Astrocyte (in vitro differentiated cells and primary cell): Measurements from ENCODE around the gene CASP3. TPM values are rescaled to one million over a fixed set of nuclear protein-coding genes. Genes with fewer than 3 reads are reported as not detected.
A peak's percentile ranks its signal among the peaks of the same experiment; 100 is the strongest.

Experiments
- DNase-seq: peaks from one replicate; pipeline ENCODE4 v3.0.0-alpha.2; 2010; ENCODE audit warnings: low read depth
- FAIRE-seq: peaks from 2 replicates; lab custom pipeline; 2011; peaks lifted over from hg19 to GRCh38; lab: Jason Lieb, UNC
- H2AFZ ChIP-seq: 2 replicates; pipeline ENCODE4 v1.6.0; 2012; ENCODE audit warnings: low read depth, low read length, inconsistent platforms
- H3K27ac ChIP-seq: 2 replicates; pipeline ENCODE4 v1.5.1; 2011; ENCODE audit warnings: low read depth, low read length, inconsistent platforms
- H3K27me3 ChIP-seq: 2 replicates; pipeline ENCODE4 v1.6.0; 2011; ENCODE audit warnings: low read length, inconsistent platforms; ENCODE audit not compliant: insufficient read depth
- H3K36me3 ChIP-seq: 2 replicates; pipeline ENCODE4 v1.5.1; 2011; ENCODE audit warnings: low read length, inconsistent platforms; ENCODE audit not compliant: insufficient read depth
- H3K4me1 ChIP-seq: 2 replicates; pipeline ENCODE4 v1.5.1; 2011; ENCODE audit warnings: low read length, inconsistent platforms; ENCODE audit not compliant: insufficient read depth
- H3K4me2 ChIP-seq: 2 replicates; pipeline ENCODE4 v1.6.0; 2012; ENCODE audit warnings: low read length, inconsistent platforms
- H3K4me3 ChIP-seq: 2 replicates; pipeline ENCODE4 v1.5.1; 2011; ENCODE audit warnings: low read depth, mild to moderate bottlenecking, low read length, inconsistent platforms; ENCODE audit not compliant: insufficient read depth
- H3K79me2 ChIP-seq: 2 replicates; pipeline ENCODE4 v1.6.0; 2012; ENCODE audit warnings: mild to moderate bottlenecking, low read length, inconsistent platforms; ENCODE audit not compliant: insufficient read depth
- H3K9ac ChIP-seq: 2 replicates; pipeline ENCODE4 v1.6.0; 2012; ENCODE audit warnings: mild to moderate bottlenecking, low read length, inconsistent platforms
- H3K9me3 ChIP-seq: 2 replicates; pipeline ENCODE4 v1.5.1; 2012; ENCODE audit warnings: low read depth, mild to moderate bottlenecking, low read length, inconsistent platforms; ENCODE audit not compliant: insufficient read depth
- H4K20me1 ChIP-seq: 2 replicates; pipeline ENCODE4 v1.6.0; 2012; ENCODE audit warnings: low read length, inconsistent platforms; ENCODE audit not compliant: insufficient read depth
- H3K27ac Mint-ChIP-seq: one replicate; pipeline ENCODE4 v1.8.0; 2021; ENCODE audit warnings: mild to moderate bottlenecking, mixed read lengths; ENCODE audit not compliant: unreplicated experiment
- H3K27me3 Mint-ChIP-seq: one replicate; pipeline ENCODE4 v1.8.0; 2021; ENCODE audit warnings: low read depth, mixed read lengths; ENCODE audit not compliant: unreplicated experiment
- H3K36me3 Mint-ChIP-seq: one replicate; pipeline ENCODE4 v1.8.0; 2021; ENCODE audit warnings: low read depth, mixed read lengths; ENCODE audit not compliant: unreplicated experiment
- H3K4me1 Mint-ChIP-seq: one replicate; pipeline ENCODE4 v1.8.0; 2021; ENCODE audit warnings: low read depth, mixed read lengths; ENCODE audit not compliant: unreplicated experiment
- H3K4me3 Mint-ChIP-seq: one replicate; pipeline ENCODE4 v1.8.0; 2021; ENCODE audit warnings: mild to moderate bottlenecking, moderate library complexity, mixed read lengths; ENCODE audit not compliant: unreplicated experiment
- H3K9me3 Mint-ChIP-seq: one replicate; pipeline ENCODE4 v1.8.0; 2021; ENCODE audit warnings: mild to moderate bottlenecking, mixed read lengths; ENCODE audit not compliant: unreplicated experiment
- EZH2 ChIP-seq: IDR thresholded peaks from 2 replicates; pipeline ENCODE4 v1.6.1; 2012; ENCODE audit warnings: mild to moderate bottlenecking, low read length, inconsistent platforms; ENCODE audit not compliant: insufficient read depth
- total RNA-seq: library from RNA; stranded (reverse); gene quantifications from 2 replicates; pipeline ENCODE4 v1.2.1, GENCODE V29; 2021
- TF ChIP-seq, protein P1 (sequence below): IDR thresholded peaks from 2 replicates; pipeline ENCODE4 v1.5.1; 2011; ENCODE audit warnings: low read depth, mild to moderate bottlenecking, inconsistent platforms, low read length, moderate library complexity; ENCODE audit not compliant: insufficient read depth

Gene CASP3
- total RNA-seq, 1 donor from 2014 or later, result 44.8 TPM

GRCh38 chr4:184643731-184644130, 5.5 kb downstream of the CASP3 start:
- no peak for FAIRE-seq
- H3K4me2 ChIP-seq, result no peak overlapping the region
- DNase-seq, result no peak
- no peak overlapping the region for H2AFZ ChIP-seq
- H3K27me3 ChIP-seq, result no peaks in the 10 kb centered on the region
- no peak for TF ChIP-seq EZH2
- TF ChIP-seq, protein P1, sequence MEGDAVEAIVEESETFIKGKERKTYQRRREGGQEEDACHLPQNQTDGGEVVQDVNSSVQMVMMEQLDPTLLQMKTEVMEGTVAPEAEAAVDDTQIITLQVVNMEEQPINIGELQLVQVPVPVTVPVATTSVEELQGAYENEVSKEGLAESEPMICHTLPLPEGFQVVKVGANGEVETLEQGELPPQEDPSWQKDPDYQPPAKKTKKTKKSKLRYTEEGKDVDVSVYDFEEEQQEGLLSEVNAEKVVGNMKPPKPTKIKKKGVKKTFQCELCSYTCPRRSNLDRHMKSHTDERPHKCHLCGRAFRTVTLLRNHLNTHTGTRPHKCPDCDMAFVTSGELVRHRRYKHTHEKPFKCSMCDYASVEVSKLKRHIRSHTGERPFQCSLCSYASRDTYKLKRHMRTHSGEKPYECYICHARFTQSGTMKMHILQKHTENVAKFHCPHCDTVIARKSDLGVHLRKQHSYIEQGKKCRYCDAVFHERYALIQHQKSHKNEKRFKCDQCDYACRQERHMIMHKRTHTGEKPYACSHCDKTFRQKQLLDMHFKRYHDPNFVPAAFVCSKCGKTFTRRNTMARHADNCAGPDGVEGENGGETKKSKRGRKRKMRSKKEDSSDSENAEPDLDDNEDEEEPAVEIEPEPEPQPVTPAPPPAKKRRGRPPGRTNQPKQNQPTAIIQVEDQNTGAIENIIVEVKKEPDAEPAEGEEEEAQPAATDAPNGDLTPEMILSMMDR, result no peak
- H3K9me3 Mint-ChIP-seq, result no peaks in the 10 kb centered on the region
- H3K4me3 Mint-ChIP-seq, result no peak overlapping the region
- H3K27ac Mint-ChIP-seq, result peak overlapping the region; percentile 10
- H3K36me3 Mint-ChIP-seq, result peaks cover 10% of the 10 kb centered on the region
- peaks cover 89% of the 10 kb centered on the region for H3K79me2 ChIP-seq
- peak overlapping the region; percentile 64 for H3K9ac ChIP-seq
- H4K20me1 ChIP-seq, result peaks cover 44% of the 10 kb centered on the region
- H3K27me3 Mint-ChIP-seq, result no peaks in the 10 kb centered on the region
- no peaks in the 10 kb centered on the region for H3K9me3 ChIP-seq
- H3K4me1 Mint-ChIP-seq, result peaks cover 21% of the 10 kb centered on the region
- H3K36me3 ChIP-seq, result peaks cover 14% of the 10 kb centered on the region
- H3K27ac ChIP-seq, result peak overlapping the region; percentile 95
- peaks cover 25% of the 10 kb centered on the region for H3K4me1 ChIP-seq
- no peak overlapping the region for H3K4me3 ChIP-seq

- DNase-seq, result no peak
- TF ChIP-seq EZH2, result no peak
- TF ChIP-seq, protein P1, result no peak
- Histone ChIP-seq H3K36me3 (peaks cover 28% of the 10 kb centered on the region), H3K27me3 (no peaks in the 10 kb centered on the region), H3K9ac (no peak overlapping the region), H3K4me3 (no peak overlapping the region), H3K79me2 (peaks cover 76% of the 10 kb centered on the region), H3K4me2 (no peak overlapping the region), H3K4me1 (peaks cover 10% of the 10 kb centered on the region), H2AFZ (no peak overlapping the region), H3K27ac (no peak overlapping the region), H3K9me3 (no peaks in the 10 kb centered on the region), H4K20me1 (peaks cover 29% of the 10 kb centered on the region)
- H3K9me3 Mint-ChIP-seq, result no peaks in the 10 kb centered on the region
- no peak overlapping the region for H3K27ac Mint-ChIP-seq
- H3K4me3 Mint-ChIP-seq, result no peak overlapping the region
- H3K36me3 Mint-ChIP-seq, result peaks cover 15% of the 10 kb centered on the region
- H3K27me3 Mint-ChIP-seq, result no peaks in the 10 kb centered on the region
- FAIRE-seq, result no peak
- peaks cover 13% of the 10 kb centered on the region for H3K4me1 Mint-ChIP-seq
These were observed 7.8 kb downstream of the CASP3 start for GRCh38 chr4:184641451-184641850.

- H3K9ac ChIP-seq, result no peak overlapping the region
These were observed 8.2 kb downstream of the CASP3 start for GRCh38 chr4:184641022-184641421.

More at GRCh38 chr4:184641022-184641421, 8.2 kb downstream of the CASP3 start:
- H3K36me3 ChIP-seq, result peaks cover 32% of the 10 kb centered on the region
- H3K36me3 Mint-ChIP-seq, result peaks cover 16% of the 10 kb centered on the region
- H3K4me3 ChIP-seq, result no peak overlapping the region
- no peak for DNase-seq
- no peak for TF ChIP-seq EZH2
- TF ChIP-seq, protein P1, result no peak
- H3K4me2 ChIP-seq, result no peak overlapping the region
- H3K27ac Mint-ChIP-seq, result no peak overlapping the region
- H3K27me3 Mint-ChIP-seq, result no peaks in the 10 kb centered on the region
- peaks cover 33% of the 10 kb centered on the region for H4K20me1 ChIP-seq
- H3K79me2 ChIP-seq, result peaks cover 72% of the 10 kb centered on the region
- no peak overlapping the region for H2AFZ ChIP-seq
- H3K9me3 ChIP-seq, result no peaks in the 10 kb centered on the region
- no peaks in the 10 kb centered on the region for H3K27me3 ChIP-seq
- peaks cover 10% of the 10 kb centered on the region for H3K4me1 ChIP-seq
- no peak for FAIRE-seq
- no peak overlapping the region for H3K4me3 Mint-ChIP-seq
- peaks cover 9% of the 10 kb centered on the region for H3K4me1 Mint-ChIP-seq
- no peaks in the 10 kb centered on the region for H3K9me3 Mint-ChIP-seq
- H3K27ac ChIP-seq, result no peak overlapping the region
